Esophagus muscularis mucosa (tissue), 4 donors: ENCODE results near the gene ERLIN1. TPM values are rescaled to one million over a fixed set of nuclear protein-coding genes. Genes with fewer than 3 reads are reported as not detected.

Experiments
- DNase-seq: peaks from one replicate; pipeline ENCODE4 v3.0.0-alpha.2; 2017; ENCODE audit errors: extremely low spot score
- H3K27ac ChIP-seq, 4 donors: fragments of 200-600 bp; sonication (generic); replicated peaks in 1 of 4; 1 replicate in 3 of 4; 2 replicates in 1 of 4; pipeline ENCODE4 v1.5.1; 2016 to 2019; ENCODE audit warnings: mild to moderate bottlenecking in 1 of 4
- H3K27me3 ChIP-seq, 4 donors: fragments of 200-600 bp; sonication (generic); one replicate each; pipeline versions ENCODE4 v1.5.1 to v1.6.0; 2016 to 2019
- H3K36me3 ChIP-seq, 4 donors: fragments of 200-600 bp; sonication (generic); one replicate each; pipeline ENCODE4 v1.5.1; 2016 to 2019
- H3K4me1 ChIP-seq, 4 donors: fragments of 200-600 bp; sonication (generic); one replicate each; pipeline ENCODE4 v1.5.1; 2016 to 2019
- H3K4me3 ChIP-seq, 4 donors: fragments of 200-600 bp; sonication (generic); 1 replicate in 2 of 4; 2 replicates in 2 of 4; pipeline ENCODE4 v1.5.1; 2016 to 2019; ENCODE audit warnings: mild to moderate bottlenecking in 4 of 4, moderate library complexity in 1 of 4
- H3K9me3 ChIP-seq, 4 donors: fragments of 200-600 bp; sonication (generic); 1 replicate in 3 of 4; 2 replicates in 1 of 4; pipeline ENCODE4 v1.5.1; 2016 to 2019
- EP300 ChIP-seq: sonication (generic); formaldehyde crosslinking; IDR thresholded peaks from one replicate; pipeline ENCODE4 v1.6.1; 2017; ENCODE audit warnings: antibody characterized with exemption
- POLR2A ChIP-seq: fragments of 450-650 bp; IDR thresholded peaks from one replicate; pipeline ENCODE4 v1.6.1; 2017; ENCODE audit warnings: antibody characterized with exemption, moderate library complexity, mild to moderate bottlenecking, low read depth
- POLR2AphosphoS5 ChIP-seq, 2 donors: sonication (generic); formaldehyde crosslinking; IDR thresholded peaks; one replicate each; pipeline ENCODE4 v1.6.1; 2017; ENCODE audit warnings: antibody characterized with exemption in 2 of 2
- WGBS: methylation state at CpG from one replicate; pipeline ENCODE4 v1.1.5; 2018; 5-methylcytosine and 5-hydroxymethylcytosine counted together
- intact Hi-C: fragments of 100-400 bp; cut with DNase I; formaldehyde crosslinking; loops from one replicate; pipeline ENCODE4 v1.15.1; 2023
- total RNA-seq, 4 donors: library from RNA; depleted of rRNA; stranded (reverse); fragments of >200 nt; gene quantifications; one replicate each; pipeline versions ENCODE4 v1.1.0 to v1.2.1, GENCODE V29; 2016
- TF ChIP-seq, protein P1 (sequence below), 3 experiments: fragments of 200-600 bp in 2 of 3; fragments of 450-650 bp in 1 of 3; sonication (generic) in 2 of 3; IDR thresholded peaks; one replicate each; pipeline ENCODE4 v1.5.1; 2017 to 2019; ENCODE audit warnings: antibody characterized with exemption in 3 of 3, mild to moderate bottlenecking in 2 of 3, moderate library complexity in 1 of 3

The ERLIN1 gene
- total RNA-seq, 4 donors from 2014 or later, result 8.3 to 14.4 (median 13.6) TPM

DNA sequence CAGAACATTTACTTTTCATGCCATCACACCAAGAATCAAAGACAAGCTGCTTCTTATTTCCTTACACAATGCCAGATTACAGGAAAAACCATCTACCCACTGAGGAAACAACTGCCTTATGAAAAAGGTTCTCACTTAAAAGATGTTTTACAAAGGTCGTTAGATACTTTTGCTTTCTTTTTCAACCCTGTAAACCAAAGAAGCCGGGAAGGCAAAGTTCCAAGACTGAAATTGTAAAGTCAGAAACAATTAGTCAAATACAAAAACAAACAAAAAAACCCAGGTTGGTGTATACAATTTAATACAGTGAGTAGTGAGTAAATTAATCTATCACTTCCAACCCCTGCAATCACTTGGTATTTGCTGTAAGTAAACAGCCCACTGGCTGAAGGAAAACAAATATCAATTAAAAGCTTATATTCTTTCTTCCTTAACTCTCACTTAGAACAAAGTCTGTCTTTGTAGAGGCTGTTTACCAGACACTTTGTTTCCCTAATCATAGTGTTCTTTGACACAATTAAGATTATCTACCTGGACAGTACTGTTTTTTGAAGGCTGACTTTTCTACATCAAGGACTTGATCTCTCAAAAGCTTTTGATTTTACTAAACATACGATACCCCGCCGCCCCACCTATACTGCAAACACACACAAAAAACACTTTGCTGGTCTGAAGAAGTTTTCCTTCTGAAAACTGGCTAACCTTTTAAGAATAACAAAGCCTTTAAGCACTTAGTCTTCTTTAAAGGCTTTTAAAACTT lies 18.1 kb downstream of the ERLIN1 start:
- Histone ChIP-seq H3K9me3 (peaks cover 0 to 3% (median 0%) of the 10 kb centered on the region in 4 donors), H3K27me3 (no peaks in the 10 kb centered on the region), H3K27ac (no peak overlapping the region), H3K4me3 (no peak overlapping the region), H3K4me1 (no peaks in the 10 kb centered on the region), H3K36me3 (peaks cover 4 to 40% (median 20%) of the 10 kb centered on the region in 4 donors)
- intact Hi-C loops, result no loop called here
- no peak for TF ChIP-seq EP300
- 85% methylated on average over 5 of the region's 5 CpGs for WGBS
- no peak for DNase-seq

DNA sequence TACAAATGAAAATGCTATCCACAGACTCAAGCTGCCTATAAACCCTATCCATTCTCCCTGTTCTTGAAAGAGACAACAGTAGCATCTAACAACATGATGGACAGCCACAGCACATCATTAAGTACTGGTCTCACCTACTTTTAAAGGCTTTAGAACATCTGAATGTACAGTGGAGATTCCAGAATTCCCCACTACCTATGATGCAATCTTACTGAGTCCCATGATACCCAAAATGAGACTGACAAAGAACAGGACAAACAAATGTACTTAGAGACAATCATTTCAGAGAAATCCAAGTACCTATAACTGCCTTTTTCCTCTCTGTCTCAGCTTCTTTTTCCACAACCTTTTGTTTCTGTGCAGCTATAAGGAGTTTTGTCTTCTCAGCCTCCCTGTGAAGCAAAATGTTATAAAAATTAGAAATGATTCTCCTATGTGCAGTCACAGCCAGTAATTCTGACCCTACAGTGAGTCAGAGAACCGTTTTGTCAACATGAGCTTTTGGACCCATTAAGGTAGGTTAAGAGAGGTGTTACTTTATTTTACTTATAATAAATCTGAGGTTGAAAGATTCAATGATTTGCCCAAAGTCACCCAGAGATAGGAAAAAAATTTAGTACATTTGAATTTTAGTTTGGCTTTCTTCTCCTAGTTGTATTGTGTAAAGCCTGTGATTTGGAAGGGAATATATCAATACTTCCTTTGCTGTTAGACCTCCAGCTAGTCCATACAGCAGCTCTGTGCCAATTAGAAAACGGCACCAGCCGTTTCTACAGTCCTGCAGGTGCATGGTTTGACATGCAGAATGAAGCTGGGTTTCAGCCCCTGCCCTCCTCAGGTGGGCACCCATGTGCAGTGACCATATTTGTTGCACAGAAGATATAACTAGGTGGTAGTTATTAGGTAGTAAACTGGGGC lies 21.9 kb downstream of the ERLIN1 start:
- intact Hi-C loops, result no loop called here
- 90% methylated on average over 3 of the region's 3 CpGs for WGBS

DNA sequence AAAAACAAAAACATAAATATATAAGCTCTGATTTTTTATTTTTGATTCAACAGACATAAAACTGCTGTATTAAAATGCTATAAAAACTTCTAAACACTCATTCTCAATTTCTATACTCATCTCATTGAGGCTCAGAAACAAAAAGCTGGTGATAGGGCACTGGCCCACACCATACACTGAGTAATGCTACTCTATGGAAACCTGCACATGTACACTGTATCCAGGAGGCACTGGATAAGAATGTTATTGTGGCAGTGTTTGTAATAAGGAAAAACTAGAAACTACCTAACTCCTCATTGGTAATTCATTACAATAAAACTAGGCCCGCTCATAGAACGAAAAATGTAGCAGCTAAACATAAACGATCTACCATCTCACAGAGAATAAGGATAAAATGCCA lies 23.1 kb downstream of the ERLIN1 start:
- 92% methylated on average over 3 of the region's 3 CpGs for WGBS
- DNase-seq, result no peak
- intact Hi-C loops, result no loop called here
- H3K4me1 ChIP-seq, result no peaks in the 10 kb centered on the region
- no peak overlapping the region for H3K27ac ChIP-seq
- H3K27me3 ChIP-seq, result no peaks in the 10 kb centered on the region
- TF ChIP-seq EP300 (no peak), POLR2AphosphoS5 (IDR thresholded peaks at IDR 0.05) (no peak), POLR2A (no peak)
- TF ChIP-seq, protein P1, sequence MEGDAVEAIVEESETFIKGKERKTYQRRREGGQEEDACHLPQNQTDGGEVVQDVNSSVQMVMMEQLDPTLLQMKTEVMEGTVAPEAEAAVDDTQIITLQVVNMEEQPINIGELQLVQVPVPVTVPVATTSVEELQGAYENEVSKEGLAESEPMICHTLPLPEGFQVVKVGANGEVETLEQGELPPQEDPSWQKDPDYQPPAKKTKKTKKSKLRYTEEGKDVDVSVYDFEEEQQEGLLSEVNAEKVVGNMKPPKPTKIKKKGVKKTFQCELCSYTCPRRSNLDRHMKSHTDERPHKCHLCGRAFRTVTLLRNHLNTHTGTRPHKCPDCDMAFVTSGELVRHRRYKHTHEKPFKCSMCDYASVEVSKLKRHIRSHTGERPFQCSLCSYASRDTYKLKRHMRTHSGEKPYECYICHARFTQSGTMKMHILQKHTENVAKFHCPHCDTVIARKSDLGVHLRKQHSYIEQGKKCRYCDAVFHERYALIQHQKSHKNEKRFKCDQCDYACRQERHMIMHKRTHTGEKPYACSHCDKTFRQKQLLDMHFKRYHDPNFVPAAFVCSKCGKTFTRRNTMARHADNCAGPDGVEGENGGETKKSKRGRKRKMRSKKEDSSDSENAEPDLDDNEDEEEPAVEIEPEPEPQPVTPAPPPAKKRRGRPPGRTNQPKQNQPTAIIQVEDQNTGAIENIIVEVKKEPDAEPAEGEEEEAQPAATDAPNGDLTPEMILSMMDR (IDR thresholded peaks at IDR 0.05), result no peak
- no peaks in the 10 kb centered on the region for H3K9me3 ChIP-seq
- H3K4me3 ChIP-seq, result no peak overlapping the region
- H3K36me3 ChIP-seq, result peaks cover 0 to 36% (median 24%) of the 10 kb centered on the region in 4 donors

More for the DNA sequence above, 21.9 kb downstream of the ERLIN1 start:
- TF ChIP-seq POLR2AphosphoS5 (IDR thresholded peaks at IDR 0.05), result no peak
- no peak for TF ChIP-seq EP300
- no peak for TF ChIP-seq POLR2A
- TF ChIP-seq, protein P1 (IDR thresholded peaks at IDR 0.05), result no peak
- no peaks in the 10 kb centered on the region for H3K4me1 ChIP-seq
- H3K4me3 ChIP-seq, result no peak overlapping the region
- no peaks in the 10 kb centered on the region for H3K27me3 ChIP-seq
- no peaks in the 10 kb centered on the region for H3K9me3 ChIP-seq
- H3K27ac ChIP-seq, result no peak overlapping the region
- peaks cover 0 to 32% (median 23%) of the 10 kb centered on the region in 4 donors for H3K36me3 ChIP-seq
- DNase-seq, result no peak

DNA sequence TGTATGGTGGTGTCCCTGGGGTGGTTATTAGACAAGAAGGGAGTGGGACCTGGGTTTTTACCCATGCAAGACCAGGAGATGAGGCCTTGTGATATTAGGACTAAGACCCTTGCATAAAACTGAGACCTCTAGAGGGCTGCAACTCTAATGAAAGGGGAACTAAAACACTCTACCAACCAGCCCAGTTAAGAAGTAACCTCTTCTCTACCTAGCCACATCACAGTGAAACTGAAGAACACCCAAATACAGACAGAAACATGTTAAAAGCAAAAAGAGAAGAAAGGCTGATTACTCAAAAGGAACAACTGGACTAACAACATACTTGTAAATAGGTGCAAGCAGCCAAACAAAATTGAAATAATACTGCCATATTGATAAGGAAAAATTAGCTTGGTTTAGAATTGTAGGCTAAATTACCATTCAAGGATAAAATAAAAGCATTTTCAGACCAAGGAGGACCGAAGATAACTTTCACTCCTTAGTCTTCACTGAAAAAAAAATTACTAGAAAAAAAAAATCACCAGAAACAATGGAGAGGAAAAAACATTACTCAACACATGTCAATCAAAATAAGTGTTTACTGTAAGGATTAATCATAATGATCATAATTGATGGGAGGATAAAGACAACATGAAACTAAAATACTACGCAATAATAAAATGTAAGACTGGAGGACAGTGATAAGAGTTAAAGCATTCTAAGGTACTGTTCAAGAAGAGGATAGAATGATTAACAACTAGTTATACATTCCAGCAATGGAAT lies 27.6 kb downstream of the ERLIN1 start:
- TF ChIP-seq, protein P1 (IDR thresholded peaks at IDR 0.05), result no peak
- TF ChIP-seq POLR2AphosphoS5 (IDR thresholded peaks at IDR 0.05), result no peak
- TF ChIP-seq POLR2A, result no peak
- TF ChIP-seq EP300, result no peak
- intact Hi-C loops, result no loop called here
- H3K4me3 ChIP-seq, result no peak overlapping the region
- H3K36me3 ChIP-seq, result peaks cover 8 to 65% (median 44%) of the 10 kb centered on the region in 4 donors
- DNase-seq, result no peak
- H3K27me3 ChIP-seq, result no peaks in the 10 kb centered on the region
- H3K4me1 ChIP-seq, result no peaks in the 10 kb centered on the region
- no peak overlapping the region for H3K27ac ChIP-seq
- WGBS, result 95% methylated on average over 2 of the region's 2 CpGs
- no peaks in the 10 kb centered on the region for H3K9me3 ChIP-seq
